Vagina (tissue), 2 donors: Measurements from ENCODE around the gene PRR22.

ENCODE experiments used
- POLR2A ChIP-seq, 2 donors: fragments of 450-650 bp; IDR thresholded peaks; one replicate each; pipeline ENCODE4 v1.6.1; 2017; ENCODE audit warnings: antibody characterized with exemption in 2 of 2, mild to moderate bottlenecking in 2 of 2, moderate library complexity in 2 of 2
- TF ChIP-seq, protein P1 (sequence below), 3 experiments: fragments of 450-650 bp in 2 of 3; fragments of 200-600 bp in 1 of 3; sonication (generic) in 1 of 3; IDR thresholded peaks; one replicate each; pipeline ENCODE4 v1.5.1; 2017 to 2019; ENCODE audit warnings: antibody characterized with exemption in 3 of 3, mild to moderate bottlenecking in 2 of 3, moderate library complexity in 2 of 3

DNA sequence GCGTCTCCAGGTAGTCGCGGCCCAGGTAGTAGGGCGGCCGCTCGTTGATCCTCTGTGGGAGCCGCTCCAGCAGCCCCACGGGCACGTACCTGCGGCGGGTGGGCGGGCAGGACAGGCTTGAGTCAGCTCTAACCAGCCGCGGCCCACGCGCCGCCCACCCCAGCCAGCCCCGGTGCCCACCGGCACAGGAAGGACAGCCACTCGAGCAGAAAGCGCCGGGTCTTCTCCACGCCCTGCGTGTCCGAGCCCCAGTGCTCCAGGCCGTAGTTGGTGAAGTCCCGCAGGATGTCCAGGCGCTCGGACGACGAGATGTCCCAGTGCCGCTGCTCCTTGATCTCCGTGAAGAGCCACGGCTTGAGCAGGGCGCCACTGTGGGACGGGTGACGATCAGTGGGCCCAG is 877 bp upstream of the PRR22 start:
- TF ChIP-seq, protein P1, sequence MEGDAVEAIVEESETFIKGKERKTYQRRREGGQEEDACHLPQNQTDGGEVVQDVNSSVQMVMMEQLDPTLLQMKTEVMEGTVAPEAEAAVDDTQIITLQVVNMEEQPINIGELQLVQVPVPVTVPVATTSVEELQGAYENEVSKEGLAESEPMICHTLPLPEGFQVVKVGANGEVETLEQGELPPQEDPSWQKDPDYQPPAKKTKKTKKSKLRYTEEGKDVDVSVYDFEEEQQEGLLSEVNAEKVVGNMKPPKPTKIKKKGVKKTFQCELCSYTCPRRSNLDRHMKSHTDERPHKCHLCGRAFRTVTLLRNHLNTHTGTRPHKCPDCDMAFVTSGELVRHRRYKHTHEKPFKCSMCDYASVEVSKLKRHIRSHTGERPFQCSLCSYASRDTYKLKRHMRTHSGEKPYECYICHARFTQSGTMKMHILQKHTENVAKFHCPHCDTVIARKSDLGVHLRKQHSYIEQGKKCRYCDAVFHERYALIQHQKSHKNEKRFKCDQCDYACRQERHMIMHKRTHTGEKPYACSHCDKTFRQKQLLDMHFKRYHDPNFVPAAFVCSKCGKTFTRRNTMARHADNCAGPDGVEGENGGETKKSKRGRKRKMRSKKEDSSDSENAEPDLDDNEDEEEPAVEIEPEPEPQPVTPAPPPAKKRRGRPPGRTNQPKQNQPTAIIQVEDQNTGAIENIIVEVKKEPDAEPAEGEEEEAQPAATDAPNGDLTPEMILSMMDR (IDR thresholded peaks at IDR 0.05): no peak
- TF ChIP-seq POLR2A (IDR thresholded peaks at IDR 0.05): no peak
